WI38 (cell line): ENCODE measurements around the gene SLC2A9.
"Not testable (repeated sequence)": the region's sequence is repeated elsewhere in the genome, so short reads cannot be mapped to it uniquely, and the experiment has no call there.

Source experiments
- H3K4me3 ChIP-seq: 2 replicates; pipeline ENCODE4 v1.5.1; 2011; ENCODE audit warnings: low read depth, mild to moderate bottlenecking, control low read depth, low read length
- CTCF ChIP-seq: IDR thresholded peaks from 2 replicates; pipeline ENCODE4 v1.5.1; 2012; ENCODE audit warnings: low read depth, mild to moderate bottlenecking, control low read depth, low read length

The SLC2A9 gene

GRCh38 chr4:9916346-9916745 lies 105.0 kb downstream of the SLC2A9 start:
- no peak overlapping the region for H3K4me3 ChIP-seq
- no peak for TF ChIP-seq CTCF

GRCh38 chr4:9913846-9914245 lies 107.5 kb downstream of the SLC2A9 start:
- no peak for TF ChIP-seq CTCF
- no peak overlapping the region for H3K4me3 ChIP-seq

- no peak overlapping the region for H3K4me3 ChIP-seq
- TF ChIP-seq CTCF: no peak
Measured at GRCh38 chr4:9906996-9907395, 114.3 kb downstream of the SLC2A9 start.

- no peak overlapping the region for H3K4me3 ChIP-seq
- no peak for TF ChIP-seq CTCF
Measured at GRCh38 chr4:9904976-9905587, 116.2 kb downstream of the SLC2A9 start.

- no peak overlapping the region for H3K4me3 ChIP-seq
- TF ChIP-seq CTCF: no peak
Measured at GRCh38 chr4:9903317-9903716, 118.0 kb downstream of the SLC2A9 start.

GRCh38 chr4:9901257-9901656 lies 120.0 kb downstream of the SLC2A9 start:
- TF ChIP-seq CTCF: no peak
- no peak overlapping the region for H3K4me3 ChIP-seq

GRCh38 chr4:9900633-9901032 lies 120.7 kb downstream of the SLC2A9 start:
- not testable (repeated sequence) for H3K4me3 ChIP-seq
